Panc1 (cell line): ENCODE data around the gene MPL. TPM values are rescaled to one million over a fixed set of nuclear protein-coding genes. Genes with fewer than 3 reads are reported as not detected.

ENCODE experiments used
- ATAC-seq: fragments of 200-7000 bp; cut with Tn5 transposase; 2 replicates; pipeline ENCODE4 v1.9.1; 2020; ENCODE audit warnings: mild to moderate bottlenecking, moderate library complexity
- BruUV-seq: library from RNA; stranded (reverse); fragments of 400-500 nt; replicated peaks from 2 replicates; lab custom pipeline; 2021; lab: Mats Ljungman, UMichigan
- CTCF ChIA-PET: fragments of 300-600 bp; sonication (Branson Sonifier 250); formaldehyde crosslinking; loops from one replicate; lab custom pipeline; 2022; ENCODE audit warnings: antibody characterized with exemption; lab: Charles Lee
- POLR2A ChIA-PET: fragments of 300-600 bp; sonication (Branson Sonifier 250); formaldehyde crosslinking; loops from one replicate; lab custom pipeline; 2022; ENCODE audit warnings: antibody characterized with exemption; lab: Charles Lee
- DNase-seq: peaks from one replicate; pipeline ENCODE4 v3.0.0-alpha.2; 2010; ENCODE audit warnings: low read depth, low spot score
- H3K27ac ChIP-seq: 2 replicates; pipeline ENCODE4 v1.5.1; 2011; ENCODE audit warnings: mild to moderate bottlenecking, low read length, inconsistent platforms
- H3K27me3 ChIP-seq: fragments of 200-500 bp; sonication (Bioruptor generic); 2 replicates; pipeline ENCODE4 v1.6.0; 2014; ENCODE audit warnings: low read length, inconsistent platforms; ENCODE audit not compliant: control insufficient read depth, insufficient read depth
- H3K36me3 ChIP-seq: fragments of 200-500 bp; sonication (Bioruptor generic); 2 replicates; pipeline ENCODE4 v1.5.1; 2014; ENCODE audit warnings: inconsistent platforms, mild to moderate bottlenecking, low read length, moderate library complexity; ENCODE audit not compliant: control insufficient read depth, insufficient read depth
- H3K4me1 ChIP-seq: 2 replicates; pipeline ENCODE4 v1.5.1; 2011; ENCODE audit warnings: inconsistent platforms, mild to moderate bottlenecking, low read length, moderate library complexity; ENCODE audit not compliant: control insufficient read depth, insufficient read depth
- H3K4me3 ChIP-seq, 2 experiments: 2 replicates each; pipeline ENCODE4 v1.5.1; 2011 to 2012; ENCODE audit warnings: low read depth in 2 of 2, low read length in 2 of 2, mild to moderate bottlenecking in 2 of 2, inconsistent platforms in 1 of 2, moderate library complexity in 1 of 2
- H3K9me3 ChIP-seq: fragments of 200-500 bp; sonication (Bioruptor generic); 2 replicates; pipeline ENCODE4 v1.5.1; 2014; ENCODE audit warnings: low read depth, mild to moderate bottlenecking, inconsistent platforms, low read length, moderate library complexity; ENCODE audit not compliant: control insufficient read depth, insufficient read depth
- CTCF ChIP-seq: fragments of 450-650 bp; IDR thresholded peaks from 2 replicates; pipeline ENCODE4 v1.5.1; 2017; ENCODE audit warnings: mild to moderate bottlenecking
- POLR2AphosphoS5 ChIP-seq: IDR thresholded peaks from 2 replicates; pipeline ENCODE4 v1.6.1; 2012; ENCODE audit warnings: mild to moderate bottlenecking, low read depth, low read length, moderate library complexity
- REST ChIP-seq, 2 experiments: IDR thresholded peaks; 2 replicates each; pipeline ENCODE4 v1.6.1; 2011 to 2012; ENCODE audit warnings: low read depth in 2 of 2, control low read depth in 1 of 2, low read length in 1 of 2, mild to moderate bottlenecking in 1 of 2, moderate library complexity in 1 of 2; ENCODE audit not compliant: insufficient read depth in 1 of 2
- SIN3A ChIP-seq: IDR thresholded peaks from 2 replicates; pipeline ENCODE4 v1.6.1; 2012; ENCODE audit warnings: low read depth, mild to moderate bottlenecking, low read length, moderate library complexity, borderline replicate concordance; ENCODE audit not compliant: insufficient read depth
- TCF7L2 ChIP-seq: IDR thresholded peaks from 2 replicates; pipeline ENCODE4 v1.6.1; 2011; ENCODE audit warnings: mild to moderate bottlenecking, low read depth, low read length, inconsistent platforms
- in situ Hi-C: cut with HindIII; loops from 2 replicates; pipeline ENCODE4 v1.10.0; 2016; ENCODE audit warnings: low sequenced_read_pairs, low pct_unique_long_range_greater_than_20kb
- intact Hi-C: fragments of 100-400 bp; cut with micrococcal nuclease; formaldehyde crosslinking; loops from one replicate; pipeline ENCODE4 v1.10.0; 2022; ENCODE audit not compliant: unreplicated experiment
- total RNA-seq: library from RNA; stranded (reverse); gene quantifications from one replicate; pipeline ENCODE4 v1.2.1, GENCODE V29; 2021; ENCODE audit not compliant: unreplicated experiment

MPL gene
- total RNA-seq, 1 experiment from 2014 or later, result not detected

- Histone ChIP-seq H3K27ac (peak overlapping the region; percentile 96), H3K4me3 (peak overlapping the region; percentile 87 to 89), H3K27me3 (no peaks in the 10 kb centered on the region), H3K4me1 (peaks cover 19% of the 10 kb centered on the region), H3K9me3 (no peaks in the 10 kb centered on the region), H3K36me3 (no peaks in the 10 kb centered on the region; the same call in 1 of the 2 replicates)
- in situ Hi-C loops, result no loop called here
- DNase-seq (no peak), ATAC-seq (peak; percentile 85)
- TF ChIP-seq SIN3A (no peak), CTCF (no peak), TCF7L2 (no peak), POLR2AphosphoS5 (no peak), REST (IDR thresholded peaks at IDR 0.05; ENCODE audit: insufficient read depth in 1 of 2, low read depth in 2 of 2, low read length in 1 of 2) (no peak)
- ChIA-PET CTCF (interaction anchor here (0.6 to 1.2 kb wide), 2 partner anchors 9 to 140 kb away, joined by 3 to 4 read pairs; no protein-coding TSS in a partner anchor), POLR2A (no interaction called here)
- no TSS peak for BruUV-seq
- intact Hi-C loops, result no loop called here
These were observed 29.6 kb downstream of the MPL start for GRCh38 chr1:43367026-43367903.

GRCh38 chr1:43367904-43368645 lies 30.5 kb downstream of the MPL start, which contains the start of gene ELOVL1:
ELOVL1 (minus strand) TSS chr1:43368011; CDS start chr1:43365609, 2,402 bp downstream.
- Histone ChIP-seq H3K4me3 (peak within 1 kb of the TSS; percentile 87 to 89), H3K36me3 (no peaks in the 10 kb centered on the region; the same call in 1 of the 2 replicates), H3K4me1 (peaks cover 22% of the 10 kb centered on the region), H3K27me3 (no peaks in the 10 kb centered on the region), H3K9me3 (no peaks in the 10 kb centered on the region), H3K27ac (peak within 1 kb of the TSS; percentile 97)
- no TSS peak for BruUV-seq
- POLR2A ChIA-PET, result no interaction called here
- ATAC-seq, result peak; percentile 93
- intact Hi-C loops, result no loop called here
- DNase-seq, result peak; percentile 47
- CTCF ChIA-PET, result interaction anchor here (1.2 kb wide), 1 partner anchor 141 kb away, joined by 3 read pairs; no protein-coding TSS in a partner anchor
- peak; percentile 93; the same call in 1 of the 2 replicates for TF ChIP-seq SIN3A
- TF ChIP-seq CTCF, result no peak
- TF ChIP-seq REST (IDR thresholded peaks at IDR 0.05; ENCODE audit: insufficient read depth in 1 of 2, low read depth in 2 of 2, low read length in 1 of 2), result no peak
- peak; percentile 46 for TF ChIP-seq TCF7L2
- peak; percentile 93 for TF ChIP-seq POLR2AphosphoS5
- in situ Hi-C loops, result no loop called here
